ENCODE measurements around the gene E2F4.

DNA sequence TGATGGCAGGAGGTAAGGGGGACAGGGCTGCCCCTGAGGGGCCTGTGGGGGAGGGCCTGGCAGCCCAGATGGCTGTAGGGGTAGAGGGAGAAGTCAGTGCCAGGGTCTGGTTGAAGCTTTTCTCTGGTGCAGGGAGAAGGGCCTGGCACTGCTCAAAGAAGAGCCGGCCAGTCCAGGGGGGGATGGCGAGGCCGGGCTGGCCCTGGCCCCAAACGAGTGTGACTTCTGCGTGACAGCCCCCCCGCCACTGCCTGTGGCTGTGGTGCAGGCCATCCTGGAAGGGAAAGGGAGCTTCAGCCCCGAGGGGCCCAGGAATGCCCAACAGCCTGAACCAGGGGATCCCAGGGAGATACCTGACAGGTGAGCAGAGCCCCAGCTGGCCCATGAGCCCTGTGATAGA is 24.4 kb upstream of the E2F4 start:
- TF ChIP-seq, protein P1, sequence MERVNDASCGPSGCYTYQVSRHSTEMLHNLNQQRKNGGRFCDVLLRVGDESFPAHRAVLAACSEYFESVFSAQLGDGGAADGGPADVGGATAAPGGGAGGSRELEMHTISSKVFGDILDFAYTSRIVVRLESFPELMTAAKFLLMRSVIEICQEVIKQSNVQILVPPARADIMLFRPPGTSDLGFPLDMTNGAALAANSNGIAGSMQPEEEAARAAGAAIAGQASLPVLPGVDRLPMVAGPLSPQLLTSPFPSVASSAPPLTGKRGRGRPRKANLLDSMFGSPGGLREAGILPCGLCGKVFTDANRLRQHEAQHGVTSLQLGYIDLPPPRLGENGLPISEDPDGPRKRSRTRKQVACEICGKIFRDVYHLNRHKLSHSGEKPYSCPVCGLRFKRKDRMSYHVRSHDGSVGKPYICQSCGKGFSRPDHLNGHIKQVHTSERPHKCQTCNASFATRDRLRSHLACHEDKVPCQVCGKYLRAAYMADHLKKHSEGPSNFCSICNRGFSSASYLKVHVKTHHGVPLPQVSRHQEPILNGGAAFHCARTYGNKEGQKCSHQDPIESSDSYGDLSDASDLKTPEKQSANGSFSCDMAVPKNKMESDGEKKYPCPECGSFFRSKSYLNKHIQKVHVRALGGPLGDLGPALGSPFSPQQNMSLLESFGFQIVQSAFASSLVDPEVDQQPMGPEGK (CRISPR knock-in tag; IDR thresholded peaks at IDR 0.05; ENCODE audit: borderline replicate concordance), result no peak
- TF ChIP-seq ISL1 (CRISPR knock-in tag; IDR thresholded peaks at IDR 0.05) (no peak), ESRRG (CRISPR knock-in tag; IDR thresholded peaks at IDR 0.05) (no peak), ZNF70 (CRISPR knock-in tag; IDR thresholded peaks at IDR 0.05) (no peak), ARNTL (CRISPR knock-in tag; IDR thresholded peaks at IDR 0.05; ENCODE audit: borderline replicate concordance, low read depth) (no peak), ZFP30 (CRISPR knock-in tag; IDR thresholded peaks at IDR 0.05) (no peak), ZFP3 (CRISPR knock-in tag; IDR thresholded peaks at IDR 0.05) (no peak), ZC3H10 (CRISPR knock-in tag; IDR thresholded peaks at IDR 0.05) (no peak), RARB (CRISPR knock-in tag; IDR thresholded peaks at IDR 0.05) (no peak), ZNF565 (CRISPR knock-in tag; conservative IDR thresholded peaks at IDR 0.05; ENCODE audit: low read depth) (no peak), GLIS3 (CRISPR knock-in tag; IDR thresholded peaks at IDR 0.05) (no peak), ZNF8 (CRISPR knock-in tag; IDR thresholded peaks at IDR 0.05) (no peak), CSDC2 (CRISPR knock-in tag; IDR thresholded peaks at IDR 0.05) (no peak)

Data from SK-N-SH treated with all-trans-retinoic acid at 6 μM for 48 hours (cell line).